ENCODE data around the gene SPAG5. TPM values are rescaled to one million over a fixed set of nuclear protein-coding genes. Genes with fewer than 3 reads are reported as not detected.

The SPAG5 gene
- total RNA-seq, 1 experiment from 2014 or later: 86.6 TPM

DNA sequence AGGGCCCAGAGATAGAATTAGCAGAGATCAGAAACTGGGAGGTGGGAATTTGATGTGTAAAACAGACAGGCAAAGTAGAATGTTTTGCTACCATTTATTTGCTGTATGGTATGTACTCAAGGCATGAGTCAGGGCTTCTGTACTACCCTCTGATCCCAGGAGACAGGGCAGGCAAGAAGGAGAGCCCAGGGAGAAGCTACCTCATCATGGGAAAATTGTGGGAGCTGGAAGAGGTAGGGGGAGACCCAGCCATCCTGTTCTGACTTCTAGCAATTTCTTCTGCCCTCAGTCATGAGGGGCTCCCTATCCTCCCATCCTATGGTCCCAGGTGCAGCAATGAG, 25.8 kb downstream of the SPAG5 start:
- H4K20me1 ChIP-seq (ENCODE audit: low read length): no peaks in the 10 kb centered on the region
- CTCF ChIA-PET: no interaction called here
- no peak overlapping the region for H3K4me3 ChIP-seq (ENCODE audit: low read length)
- no peaks in the 10 kb centered on the region for H3K27me3 ChIP-seq (ENCODE audit: low read length)
- H3K36me3 ChIP-seq (ENCODE audit: low read depth, low read length): no peaks in the 10 kb centered on the region; the same call in 1 of the 2 replicates
- no peak overlapping the region for H2AFZ ChIP-seq (ENCODE audit: low read length)
- intact Hi-C loops (cut with micrococcal nuclease): no loop called here
- peaks cover 15% of the 10 kb centered on the region for H3K4me1 ChIP-seq (ENCODE audit: insufficient read depth, low read length)
- POLR2A ChIA-PET (ENCODE audit: unreplicated experiment): no interaction called here
- H3F3A ChIP-seq (ENCODE audit: low read length, unreplicated experiment): no peaks in the 10 kb centered on the region
- H3K27ac ChIP-seq (ENCODE audit: low read length): no peak overlapping the region
- H3K9me3 ChIP-seq (ENCODE audit: low read length): no peaks in the 10 kb centered on the region
- H3K4me2 ChIP-seq (ENCODE audit: low read length): no peak overlapping the region
- peaks cover 23% of the 10 kb centered on the region for H3K79me2 ChIP-seq (ENCODE audit: low read length)
- no TSS peak for BruUV-seq (replicated peaks)
- no peak for TF ChIP-seq EZH2phosphoT487 (IDR thresholded peaks at IDR 0.05; ENCODE audit: borderline replicate concordance, low read length)
- TF ChIP-seq, protein P1, sequence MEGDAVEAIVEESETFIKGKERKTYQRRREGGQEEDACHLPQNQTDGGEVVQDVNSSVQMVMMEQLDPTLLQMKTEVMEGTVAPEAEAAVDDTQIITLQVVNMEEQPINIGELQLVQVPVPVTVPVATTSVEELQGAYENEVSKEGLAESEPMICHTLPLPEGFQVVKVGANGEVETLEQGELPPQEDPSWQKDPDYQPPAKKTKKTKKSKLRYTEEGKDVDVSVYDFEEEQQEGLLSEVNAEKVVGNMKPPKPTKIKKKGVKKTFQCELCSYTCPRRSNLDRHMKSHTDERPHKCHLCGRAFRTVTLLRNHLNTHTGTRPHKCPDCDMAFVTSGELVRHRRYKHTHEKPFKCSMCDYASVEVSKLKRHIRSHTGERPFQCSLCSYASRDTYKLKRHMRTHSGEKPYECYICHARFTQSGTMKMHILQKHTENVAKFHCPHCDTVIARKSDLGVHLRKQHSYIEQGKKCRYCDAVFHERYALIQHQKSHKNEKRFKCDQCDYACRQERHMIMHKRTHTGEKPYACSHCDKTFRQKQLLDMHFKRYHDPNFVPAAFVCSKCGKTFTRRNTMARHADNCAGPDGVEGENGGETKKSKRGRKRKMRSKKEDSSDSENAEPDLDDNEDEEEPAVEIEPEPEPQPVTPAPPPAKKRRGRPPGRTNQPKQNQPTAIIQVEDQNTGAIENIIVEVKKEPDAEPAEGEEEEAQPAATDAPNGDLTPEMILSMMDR (conservative IDR thresholded peaks at IDR 0.05; ENCODE audit: low read depth, low read length): no peak
- TF ChIP-seq EZH2 (IDR thresholded peaks at IDR 0.05; ENCODE audit: low read length, unreplicated experiment): no peak
- ATAC-seq: no peak
- H3K9ac ChIP-seq (ENCODE audit: low read length): no peak overlapping the region
- DNase-seq: no peak
- no peaks in the 10 kb centered on the region for H3K9me2 ChIP-seq (replicated peaks; ENCODE audit: low read length)

GRCh38 chr17:28572259-28573039, 26.4 kb downstream of the SPAG5 start:
- Histone ChIP-seq H4K20me1 (ENCODE audit: low read length) (no peaks in the 10 kb centered on the region), H3K27me3 (ENCODE audit: low read length) (no peaks in the 10 kb centered on the region), H3K9me2 (replicated peaks; ENCODE audit: low read length) (no peaks in the 10 kb centered on the region), H3K4me3 (ENCODE audit: low read length) (peak overlapping the region; percentile 98), H3K79me2 (ENCODE audit: low read length) (peaks cover 23% of the 10 kb centered on the region), H2AFZ (ENCODE audit: low read length) (peak overlapping the region; percentile 97), H3K36me3 (ENCODE audit: low read depth, low read length) (no peaks in the 10 kb centered on the region; the same call in 1 of the 2 replicates), H3K9ac (ENCODE audit: low read length) (peak overlapping the region; percentile 64; the same call in 1 of the 2 replicates), H3F3A (ENCODE audit: low read length, unreplicated experiment) (no peaks in the 10 kb centered on the region), H3K27ac (ENCODE audit: low read length) (no peak overlapping the region), H3K9me3 (ENCODE audit: low read length) (no peaks in the 10 kb centered on the region), H3K4me2 (ENCODE audit: low read length) (peak overlapping the region; percentile 91), H3K4me1 (ENCODE audit: insufficient read depth, low read length) (peaks cover 15% of the 10 kb centered on the region)
- ATAC-seq (no peak), DNase-seq (no peak)
- ChIA-PET CTCF (no interaction called here), POLR2A (ENCODE audit: unreplicated experiment) (no interaction called here)
- TF ChIP-seq EZH2 (IDR thresholded peaks at IDR 0.05; ENCODE audit: low read length, unreplicated experiment) (no peak), EZH2phosphoT487 (IDR thresholded peaks at IDR 0.05; ENCODE audit: borderline replicate concordance, low read length) (no peak)
- TF ChIP-seq, protein P1 (conservative IDR thresholded peaks at IDR 0.05; ENCODE audit: low read depth, low read length): no peak
- BruUV-seq (replicated peaks): no TSS peak
- intact Hi-C loops (cut with micrococcal nuclease): no loop called here

All from PC-3 (cell line).